IPS-18c (cell line): ENCODE results near the gene TRIM56.
"Not testable (repeated sequence)": the region's sequence is repeated elsewhere in the genome, so short reads cannot be mapped to it uniquely, and the experiment has no call there.

Source experiments
- H3K4me3 ChIP-seq: 2 replicates; pipeline ENCODE4 v1.7.0; 2013; ENCODE audit warnings: low read depth, mild to moderate bottlenecking, low read length, moderate library complexity; ENCODE audit not compliant: insufficient read depth
- H3K9me3 ChIP-seq: one replicate; pipeline ENCODE4 v1.6.1; 2013; ENCODE audit warnings: mild to moderate bottlenecking, low read length, moderate library complexity; ENCODE audit not compliant: control insufficient read depth, insufficient read depth

TRIM56 gene

GRCh38 chr7:101104799-101105198 is 19.5 kb downstream of the TRIM56 start:
- Histone ChIP-seq H3K9me3 (no peaks in the 10 kb centered on the region), H3K4me3 (no peak overlapping the region)

- not testable (repeated sequence) for H3K4me3 ChIP-seq, H3K9me3 ChIP-seq
Observed at GRCh38 chr7:101105248-101105647, 20.0 kb downstream of the TRIM56 start.

- Histone ChIP-seq H3K9me3 (no peaks in the 10 kb centered on the region), H3K4me3 (no peak overlapping the region)
Observed at GRCh38 chr7:101106386-101106785, 21.1 kb downstream of the TRIM56 start.

GRCh38 chr7:101108330-101108857 is 23.1 kb downstream of the TRIM56 start:
- Histone ChIP-seq H3K9me3 (no peaks in the 10 kb centered on the region), H3K4me3 (no peak overlapping the region)

GRCh38 chr7:101108961-101109360 is 23.7 kb downstream of the TRIM56 start:
- H3K9me3 ChIP-seq: no peaks in the 10 kb centered on the region
- H3K4me3 ChIP-seq: no peak overlapping the region

- H3K9me3 ChIP-seq: no peaks in the 10 kb centered on the region
- no peak overlapping the region for H3K4me3 ChIP-seq
Observed at GRCh38 chr7:101109368-101109767, 24.1 kb downstream of the TRIM56 start.

- H3K9me3 ChIP-seq: no peaks in the 10 kb centered on the region
- no peak overlapping the region for H3K4me3 ChIP-seq
Observed at GRCh38 chr7:101111261-101111660, 26.0 kb downstream of the TRIM56 start.

GRCh38 chr7:101112233-101112632 is 27.0 kb downstream of the TRIM56 start:
- Histone ChIP-seq H3K4me3 (no peak overlapping the region), H3K9me3 (no peaks in the 10 kb centered on the region)

GRCh38 chr7:101113140-101113539 is 27.9 kb downstream of the TRIM56 start:
- not testable (repeated sequence) for H3K4me3 ChIP-seq, H3K9me3 ChIP-seq

- Histone ChIP-seq H3K4me3 (no peak overlapping the region), H3K9me3 (no peaks in the 10 kb centered on the region)
Observed at GRCh38 chr7:101113836-101114235, 28.6 kb downstream of the TRIM56 start.

GRCh38 chr7:101114492-101114891 is 29.2 kb downstream of the TRIM56 start:
- H3K9me3 ChIP-seq: no peaks in the 10 kb centered on the region
- H3K4me3 ChIP-seq: no peak overlapping the region

- no peak overlapping the region for H3K4me3 ChIP-seq
- no peaks in the 10 kb centered on the region for H3K9me3 ChIP-seq
Observed at GRCh38 chr7:101115215-101115614, 29.9 kb downstream of the TRIM56 start.

- Histone ChIP-seq H3K4me3 (no peak overlapping the region), H3K9me3 (no peaks in the 10 kb centered on the region)
Observed at GRCh38 chr7:101116898-101117297, 31.6 kb downstream of the TRIM56 start.

- H3K9me3 ChIP-seq: no peaks in the 10 kb centered on the region
- H3K4me3 ChIP-seq: no peak overlapping the region
Observed at GRCh38 chr7:101118856-101119255, 33.6 kb downstream of the TRIM56 start.

GRCh38 chr7:101119876-101120275 is 34.6 kb downstream of the TRIM56 start:
- Histone ChIP-seq H3K9me3 (no peaks in the 10 kb centered on the region), H3K4me3 (no peak overlapping the region)

GRCh38 chr7:101120315-101120714 is 35.0 kb downstream of the TRIM56 start:
- no peaks in the 10 kb centered on the region for H3K9me3 ChIP-seq
- no peak overlapping the region for H3K4me3 ChIP-seq

GRCh38 chr7:101121631-101121990 is 36.3 kb downstream of the TRIM56 start:
- not testable (repeated sequence) for H3K4me3 ChIP-seq, H3K9me3 ChIP-seq

- Histone ChIP-seq H3K4me3 (no peak overlapping the region), H3K9me3 (no peaks in the 10 kb centered on the region)
Observed at GRCh38 chr7:101121991-101122932, 37.0 kb downstream of the TRIM56 start.
